Measurements from ENCODE around the gene PPIP5K2.

DNA sequence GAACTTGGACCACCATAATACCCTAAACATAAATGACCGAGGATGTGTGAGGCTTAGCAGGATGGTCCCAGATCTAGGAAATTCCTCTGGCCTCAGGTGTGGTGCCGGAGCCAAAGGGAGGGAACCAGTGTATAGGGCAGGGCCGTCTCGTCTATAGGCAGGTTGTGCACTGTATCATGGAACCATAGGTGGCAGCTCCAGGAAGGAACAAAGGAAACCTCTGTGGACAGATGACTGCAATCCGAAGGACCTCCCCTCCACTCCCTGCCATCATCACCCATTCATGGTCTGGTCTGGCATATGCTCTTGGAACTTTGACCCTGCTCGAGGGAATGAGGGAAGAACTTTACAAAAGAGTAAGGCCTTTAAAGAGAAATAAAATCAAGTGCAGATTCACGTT, 135.6 kb downstream of the PPIP5K2 start:
- TF ChIP-seq CTCF (IDR thresholded peaks at IDR 0.05), result no peak
- no peak for TF ChIP-seq POLR2A (IDR thresholded peaks at IDR 0.05)

Data from body of pancreas (tissue), 4 donors.